Thyroid gland (tissue), 4 donors: Measurements from ENCODE around the gene RASL12. TPM values are rescaled to one million over a fixed set of nuclear protein-coding genes. Genes with fewer than 3 reads are reported as not detected.
A peak's percentile ranks its signal among the peaks of the same experiment; 100 is the strongest.

Experiments used
- DNase-seq, 2 donors: peaks; one replicate each; pipeline ENCODE4 v3.0.0-alpha.2; 2019
- H3K27ac ChIP-seq, 3 donors: fragments of 200-600 bp; sonication (generic); 1 replicate in 2 of 3; 2 replicates in 1 of 3; pipeline ENCODE4 v1.5.1; 2016 to 2019; ENCODE audit warnings: mild to moderate bottlenecking in 1 of 3, moderate library complexity in 1 of 3
- H3K27me3 ChIP-seq: fragments of 200-600 bp; sonication (generic); one replicate; pipeline ENCODE4 v1.5.1; 2019
- H3K36me3 ChIP-seq, 2 donors: fragments of 200-600 bp; sonication (generic); one replicate each; pipeline ENCODE4 v1.5.1; 2016 to 2019
- H3K4me1 ChIP-seq, 2 donors: fragments of 200-600 bp; sonication (generic); one replicate each; pipeline ENCODE4 v1.5.1; 2017 to 2019
- H3K4me3 ChIP-seq, 3 donors: fragments of 200-600 bp; sonication (generic); replicated peaks in 1 of 3; 1 replicate in 2 of 3; 2 replicates in 1 of 3; pipeline ENCODE4 v1.5.1; 2016; ENCODE audit warnings: mild to moderate bottlenecking in 1 of 3
- H3K9me3 ChIP-seq: fragments of 200-600 bp; sonication (generic); one replicate; pipeline ENCODE4 v1.5.1; 2017
- POLR2A ChIP-seq, 2 donors: fragments of 450-650 bp; IDR thresholded peaks; one replicate each; pipeline ENCODE4 v1.6.1; 2017; ENCODE audit warnings: antibody characterized with exemption in 2 of 2, mild to moderate bottlenecking in 2 of 2, moderate library complexity in 1 of 2
- WGBS, 2 donors: methylation state at CpG; one replicate each; pipeline ENCODE4 v1.1.5; 2017; 5-methylcytosine and 5-hydroxymethylcytosine counted together
- intact Hi-C: fragments of 100-400 bp; cut with DNase I; formaldehyde crosslinking; loops from one replicate; pipeline ENCODE4 v1.15.1; 2023
- total RNA-seq, 4 donors: library from RNA; depleted of rRNA; stranded (reverse); fragments of >200 nt; gene quantifications; one replicate each; pipeline ENCODE4 v1.2.3, GENCODE V29; 2016
- TF ChIP-seq, protein P1 (sequence below), 6 experiments: fragments of 200-600 bp in 3 of 6; fragments of 450-650 bp in 3 of 6; sonication (generic) in 3 of 6; IDR thresholded peaks; one replicate each; pipeline ENCODE4 v1.5.1; 2016 to 2019; ENCODE audit warnings: antibody characterized with exemption in 6 of 6, mild to moderate bottlenecking in 2 of 6, inconsistent platforms in 1 of 6, moderate library complexity in 1 of 6

The RASL12 gene, protein sequence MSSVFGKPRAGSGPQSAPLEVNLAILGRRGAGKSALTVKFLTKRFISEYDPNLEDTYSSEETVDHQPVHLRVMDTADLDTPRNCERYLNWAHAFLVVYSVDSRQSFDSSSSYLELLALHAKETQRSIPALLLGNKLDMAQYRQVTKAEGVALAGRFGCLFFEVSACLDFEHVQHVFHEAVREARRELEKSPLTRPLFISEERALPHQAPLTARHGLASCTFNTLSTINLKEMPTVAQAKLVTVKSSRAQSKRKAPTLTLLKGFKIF
- 10 to 100 TPM in 1 of 4 donors, 1 to 10 TPM in 3; 5.1 to 12.5 (median 7.7) TPM for total RNA-seq

DNA sequence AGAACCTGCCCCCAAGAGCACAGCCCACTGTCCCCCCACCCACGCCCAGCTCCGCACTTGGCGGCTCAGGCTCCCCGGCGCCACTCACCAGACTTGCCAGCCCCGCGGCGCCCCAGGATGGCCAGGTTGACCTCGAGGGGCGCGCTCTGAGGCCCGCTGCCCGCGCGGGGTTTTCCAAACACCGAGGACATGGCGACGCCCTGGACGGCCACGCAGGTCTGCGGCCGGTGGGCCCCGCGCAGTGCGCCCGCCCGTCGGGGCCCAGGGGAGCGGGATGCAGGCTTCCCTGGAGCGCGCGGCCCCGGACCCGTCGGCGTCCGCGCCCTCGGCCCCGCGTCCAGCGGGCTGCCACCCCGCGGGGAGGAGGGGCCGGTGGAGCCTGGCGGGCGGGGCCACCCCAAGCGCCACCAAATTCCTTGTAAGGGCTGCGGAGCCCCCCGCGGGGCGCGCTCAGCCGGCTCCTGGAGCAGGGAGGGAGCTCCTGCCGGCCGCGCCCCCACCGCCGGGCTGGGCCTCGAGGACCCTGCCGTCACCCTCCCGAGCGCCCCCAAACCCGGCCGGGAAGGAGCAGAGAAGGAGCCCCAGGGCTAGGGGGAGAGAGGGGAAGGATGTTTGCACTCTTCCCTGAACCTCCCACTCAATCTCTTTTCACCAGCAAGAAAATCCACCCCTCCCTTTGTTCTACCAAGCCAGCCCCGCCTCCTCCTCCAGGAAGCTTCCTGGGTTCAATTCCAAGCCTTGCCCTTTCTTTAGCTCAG lies at the start of gene RASL12:
RASL12 (minus strand) TSS at position 347 of the 758 bp plus-strand sequence; CDS start at position 191, 156 bp downstream.
- no peak for DNase-seq
- Histone ChIP-seq H3K4me3 (peak within 1 kb of the TSS in 2 of 3 donors; percentile 2 to 34), H3K27ac (peak within 1 kb of the TSS in 2 of 3 donors; percentile 11 to 69), H3K27me3 (no peaks in the 10 kb centered on the region), H3K9me3 (no peaks in the 10 kb centered on the region), H3K4me1 (peaks cover 15 to 44% of the 10 kb centered on the region in 2 donors), H3K36me3 (no peaks in the 10 kb centered on the region)
- intact Hi-C loops, result no loop called here
- TF ChIP-seq POLR2A (IDR thresholded peaks at IDR 0.05), result no peak
- TF ChIP-seq, protein P1, sequence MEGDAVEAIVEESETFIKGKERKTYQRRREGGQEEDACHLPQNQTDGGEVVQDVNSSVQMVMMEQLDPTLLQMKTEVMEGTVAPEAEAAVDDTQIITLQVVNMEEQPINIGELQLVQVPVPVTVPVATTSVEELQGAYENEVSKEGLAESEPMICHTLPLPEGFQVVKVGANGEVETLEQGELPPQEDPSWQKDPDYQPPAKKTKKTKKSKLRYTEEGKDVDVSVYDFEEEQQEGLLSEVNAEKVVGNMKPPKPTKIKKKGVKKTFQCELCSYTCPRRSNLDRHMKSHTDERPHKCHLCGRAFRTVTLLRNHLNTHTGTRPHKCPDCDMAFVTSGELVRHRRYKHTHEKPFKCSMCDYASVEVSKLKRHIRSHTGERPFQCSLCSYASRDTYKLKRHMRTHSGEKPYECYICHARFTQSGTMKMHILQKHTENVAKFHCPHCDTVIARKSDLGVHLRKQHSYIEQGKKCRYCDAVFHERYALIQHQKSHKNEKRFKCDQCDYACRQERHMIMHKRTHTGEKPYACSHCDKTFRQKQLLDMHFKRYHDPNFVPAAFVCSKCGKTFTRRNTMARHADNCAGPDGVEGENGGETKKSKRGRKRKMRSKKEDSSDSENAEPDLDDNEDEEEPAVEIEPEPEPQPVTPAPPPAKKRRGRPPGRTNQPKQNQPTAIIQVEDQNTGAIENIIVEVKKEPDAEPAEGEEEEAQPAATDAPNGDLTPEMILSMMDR (IDR thresholded peaks at IDR 0.05), result no peak
- 8 to 16% methylated on average over 18 of the region's 66 CpGs for WGBS, 2 donors

- intact Hi-C loops, result no loop called here
- DNase-seq, result no peak
- Histone ChIP-seq H3K4me1 (no peaks in the 10 kb centered on the region), H3K4me3 (no peak overlapping the region), H3K36me3 (peaks cover 40 to 42% of the 10 kb centered on the region in 2 donors), H3K27me3 (no peaks in the 10 kb centered on the region), H3K9me3 (no peaks in the 10 kb centered on the region), H3K27ac (no peak overlapping the region)
- no peak for TF ChIP-seq POLR2A (IDR thresholded peaks at IDR 0.05)
- TF ChIP-seq, protein P1 (IDR thresholded peaks at IDR 0.05), result no peak
- WGBS, 2 donors, result 83 to 92% methylated on average over 5 of the region's 5 CpGs
Observed at GRCh38 chr15:65115542-65115941, 47.8 kb upstream of the RASL12 start.

DNA sequence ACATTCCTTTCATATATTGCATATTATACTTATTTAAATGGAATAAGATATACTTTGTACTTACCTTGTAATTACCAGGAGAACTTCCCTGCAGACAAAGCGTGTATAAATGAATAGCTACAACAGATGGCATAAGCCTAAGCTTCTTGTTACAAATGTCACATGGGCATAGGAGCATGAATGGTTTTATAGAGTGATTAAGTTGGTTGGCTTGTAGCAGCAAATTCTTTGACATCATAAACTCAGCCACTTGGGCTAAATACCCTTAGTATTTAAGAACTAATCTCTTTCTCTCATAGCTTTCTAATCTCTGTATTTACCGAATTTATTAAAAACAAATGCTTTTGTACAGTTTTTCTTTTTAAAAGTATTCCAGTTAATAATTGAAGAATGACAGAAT lies 47.3 kb upstream of the RASL12 start, which contains the start of gene UBAP1L:
UBAP1L (minus strand) TSS at position 115 of the 400 bp plus-strand sequence. CDS start 8,985 bp downstream, outside the sequence.
- no peak for DNase-seq
- H3K9me3 ChIP-seq, result no peaks in the 10 kb centered on the region
- intact Hi-C loops, result no loop called here
- no peak within 1 kb of the TSS for H3K4me3 ChIP-seq
- H3K4me1 ChIP-seq, result no peaks in the 10 kb centered on the region
- TF ChIP-seq, protein P1 (IDR thresholded peaks at IDR 0.05), result no peak
- TF ChIP-seq POLR2A (IDR thresholded peaks at IDR 0.05), result no peak
- peaks cover 40 to 42% of the 10 kb centered on the region in 2 donors for H3K36me3 ChIP-seq
- WGBS, 2 donors, result 93 to 95% methylated on average over 2 of the region's 2 CpGs
- no peaks in the 10 kb centered on the region for H3K27me3 ChIP-seq
- no peak within 1 kb of the TSS for H3K27ac ChIP-seq

GRCh38 chr15:65110676-65111292 lies 43.0 kb upstream of the RASL12 start:
- no peak overlapping the region for H3K27ac ChIP-seq
- H3K4me1 ChIP-seq, result no peaks in the 10 kb centered on the region
- H3K27me3 ChIP-seq, result no peaks in the 10 kb centered on the region
- H3K9me3 ChIP-seq, result no peaks in the 10 kb centered on the region
- peaks cover 16 to 19% of the 10 kb centered on the region in 2 donors for H3K36me3 ChIP-seq
- DNase-seq, result no peak
- no peak overlapping the region for H3K4me3 ChIP-seq
- TF ChIP-seq, protein P1 (IDR thresholded peaks at IDR 0.05), result no peak
- intact Hi-C loops, result no loop called here
- WGBS, 2 donors, result 56 to 69% methylated on average over 3 of the region's 3 CpGs
